Muscle of leg (tissue), 16 donors: Measurements from ENCODE around the gene SOCS1. TPM values are rescaled to one million over a fixed set of nuclear protein-coding genes. Genes with fewer than 3 reads are reported as not detected.
"Not testable (repeated sequence)": the region's sequence is repeated elsewhere in the genome, so short reads cannot be mapped to it uniquely, and the experiment has no call there.

Experiments used
- DNase-seq: peaks from one replicate; pipeline ENCODE4 v3.0.0; 2013
- H3K27ac ChIP-seq: one replicate; pipeline ENCODE4 v1.5.1; 2013; ENCODE audit warnings: mild to moderate bottlenecking, low read length, control low read depth
- H3K27me3 ChIP-seq: one replicate; pipeline ENCODE4 v1.6.1; 2013; ENCODE audit warnings: low read length; ENCODE audit not compliant: control insufficient read depth, insufficient read depth
- H3K36me3 ChIP-seq: one replicate; pipeline ENCODE4 v1.6.1; 2013; ENCODE audit warnings: low read length; ENCODE audit not compliant: control insufficient read depth, insufficient read depth
- H3K4me1 ChIP-seq: one replicate; pipeline ENCODE4 v1.6.1; 2013; ENCODE audit warnings: low read length; ENCODE audit not compliant: control insufficient read depth, insufficient read depth
- H3K4me3 ChIP-seq: one replicate; pipeline ENCODE4 v1.5.1; 2013; ENCODE audit warnings: low read length, control low read depth
- H3K9me3 ChIP-seq: replicated peaks from 2 replicates; pipeline ENCODE4 v1.6.1; 2013; ENCODE audit warnings: low read depth, low read length; ENCODE audit not compliant: control insufficient read depth
- WGBS: methylation state at CpG from one replicate; pipeline ENCODE4 v1.1.5; 2013; ENCODE audit warnings: missing lambda C conversion rate; ENCODE audit not compliant: insufficient coverage; 5-methylcytosine and 5-hydroxymethylcytosine counted together
- long read RNA-seq, 11 donors: transcript quantifications; one replicate each; lab custom pipeline, GENCODE V29; 2026
- polyA plus RNA-seq, 8 donors: library from polyadenylated mRNA; unstranded; fragments of 120-200 nt; gene quantifications; one replicate each; pipeline versions ENCODE4 v1.2.1 to v1.2.3, GENCODE V29; 2013; ENCODE audit warnings: inconsistent platforms in 1 of 8, low replicate concordance in 1 of 8; ENCODE audit not compliant: insufficient read length in 8 of 8, insufficient read depth in 1 of 8
- total RNA-seq: library from RNA; stranded (reverse); fragments of 120-200 nt; gene quantifications from one replicate; pipeline ENCODE4 v1.2.4, GENCODE V29; 2013

The SOCS1 gene
- total RNA-seq, result 0.89 TPM
- 1 to 10 TPM; 1.3 to 5.3 (median 2.8) TPM for polyA plus RNA-seq
- long read RNA-seq, donor 1, result 0 reads
- long read RNA-seq, donor 2, partial matches to known transcripts, result 0 of 2 reads
- long read RNA-seq, donor 2, other reads (novel, unspliced or antisense), result 0 of 2 reads
- long read RNA-seq, donor 3, partial matches to known transcripts, result 0 of 3 reads
- long read RNA-seq, donor 3, other reads (novel, unspliced or antisense), result 0 of 3 reads
- long read RNA-seq, donor 4, transcript SOCS1-201 (2 exons, 1,225 nt), result major isoform, 5 of 7 reads
- long read RNA-seq, donor 4, partial matches to known transcripts, result 0 of 7 reads
- long read RNA-seq, donor 4, other reads (novel, unspliced or antisense), result 0 of 7 reads
- long read RNA-seq, donor 5, transcript SOCS1-201 (2 exons, 1,225 nt), result major isoform, 6 of 6 reads
- long read RNA-seq, donor 5, partial matches to known transcripts, result 0 of 6 reads
- long read RNA-seq, donor 5, other reads (novel, unspliced or antisense), result 0 of 6 reads
- long read RNA-seq, donor 6, partial matches to known transcripts, result 0 of 6 reads
- long read RNA-seq, donor 6, other reads (novel, unspliced or antisense), result 0 of 6 reads
- long read RNA-seq, donor 7, partial matches to known transcripts, result 0 of 2 reads
- long read RNA-seq, donor 7, other reads (novel, unspliced or antisense), result 0 of 2 reads
- long read RNA-seq, donor 8, partial matches to known transcripts, result 0 of 2 reads
- long read RNA-seq, donor 8, other reads (novel, unspliced or antisense), result 0 of 2 reads
- long read RNA-seq, donor 9, partial matches to known transcripts, result 0 of 5 reads
- long read RNA-seq, donor 9, other reads (novel, unspliced or antisense), result 0 of 5 reads
- long read RNA-seq, donor 10, transcript SOCS1-201 (2 exons, 1,225 nt), result major isoform, 5 of 7 reads
- long read RNA-seq, donor 10, partial matches to known transcripts, result 0 of 7 reads
- long read RNA-seq, donor 10, other reads (novel, unspliced or antisense), result 0 of 7 reads
- long read RNA-seq, donor 11, partial matches to known transcripts, result 0 of 4 reads
- long read RNA-seq, donor 11, other reads (novel, unspliced or antisense), result 0 of 4 reads

GRCh38 chr16:11255737-11256660 is at the start of gene SOCS1:
TSS of gene SOCS1 (minus strand) at chr16:11256204. CDS start at chr16:11255478, 726 bp downstream.
- peak within 1 kb of the TSS; percentile 96 for H3K27ac ChIP-seq
- peaks cover 14% of the 10 kb centered on the region for H3K27me3 ChIP-seq
- under 1% methylated on average over 98 of the region's 100 CpGs for WGBS
- peaks cover 3% of the 10 kb centered on the region for H3K36me3 ChIP-seq
- peak within 1 kb of the TSS; percentile 72 for H3K4me3 ChIP-seq
- no peaks in the 10 kb centered on the region for H3K9me3 ChIP-seq
- peak; percentile 95 for DNase-seq
- peaks cover 29% of the 10 kb centered on the region for H3K4me1 ChIP-seq

GRCh38 chr16:11303405-11304138 is 47.6 kb upstream of the SOCS1 start:
- no peaks in the 10 kb centered on the region for H3K36me3 ChIP-seq
- no peak for DNase-seq
- no peaks in the 10 kb centered on the region for H3K9me3 ChIP-seq
- no peaks in the 10 kb centered on the region for H3K4me1 ChIP-seq
- WGBS, result 63% methylated on average over 18 of the region's 18 CpGs
- no peak overlapping the region for H3K4me3 ChIP-seq
- no peaks in the 10 kb centered on the region for H3K27me3 ChIP-seq
- H3K27ac ChIP-seq, result no peak overlapping the region

- Histone ChIP-seq H3K27ac (no peak overlapping the region), H3K4me1 (no peaks in the 10 kb centered on the region), H3K36me3 (no peaks in the 10 kb centered on the region), H3K9me3 (no peaks in the 10 kb centered on the region), H3K27me3 (no peaks in the 10 kb centered on the region), H3K4me3 (no peak overlapping the region)
- no peak for DNase-seq
- WGBS, result 0% methylated on average over 1 of the region's 4 CpGs
Measured at GRCh38 chr16:11302977-11303376, 47.0 kb upstream of the SOCS1 start.

GRCh38 chr16:11301645-11302501 is 45.9 kb upstream of the SOCS1 start:
- peaks cover 11% of the 10 kb centered on the region for H3K4me1 ChIP-seq
- WGBS, result 100% methylated on average over 1 of the region's 4 CpGs
- no peaks in the 10 kb centered on the region for H3K27me3 ChIP-seq
- no peak overlapping the region for H3K4me3 ChIP-seq
- H3K27ac ChIP-seq, result no peak overlapping the region
- DNase-seq, result no peak
- no peaks in the 10 kb centered on the region for H3K36me3 ChIP-seq
- H3K9me3 ChIP-seq, result no peaks in the 10 kb centered on the region

GRCh38 chr16:11300560-11300892 is 44.5 kb upstream of the SOCS1 start:
- WGBS, result 82% methylated on average over 3 of the region's 7 CpGs
- Histone ChIP-seq H3K36me3 (no peaks in the 10 kb centered on the region), H3K27ac (no peak overlapping the region), H3K4me3 (no peak overlapping the region), H3K9me3 (no peaks in the 10 kb centered on the region), H3K27me3 (no peaks in the 10 kb centered on the region), H3K4me1 (peaks cover 16% of the 10 kb centered on the region)
- DNase-seq, result no peak

GRCh38 chr16:11299865-11300559 is 44.0 kb upstream of the SOCS1 start:
- no peaks in the 10 kb centered on the region for H3K36me3 ChIP-seq
- peaks cover 16% of the 10 kb centered on the region for H3K4me1 ChIP-seq
- WGBS, result 66% methylated on average over 4 of the region's 6 CpGs
- no peak overlapping the region for H3K27ac ChIP-seq
- no peaks in the 10 kb centered on the region for H3K9me3 ChIP-seq
- DNase-seq, result no peak
- no peak overlapping the region for H3K4me3 ChIP-seq
- H3K27me3 ChIP-seq, result no peaks in the 10 kb centered on the region

GRCh38 chr16:11298950-11299547 is 43.0 kb upstream of the SOCS1 start:
- DNase-seq, result not testable (repeated sequence)
- 79% methylated on average over 8 of the region's 13 CpGs for WGBS

More at GRCh38 chr16:11298950-11299547, 43.0 kb upstream of the SOCS1 start:
- H3K27ac ChIP-seq, H3K4me3 ChIP-seq, H3K36me3 ChIP-seq, H3K27me3 ChIP-seq, H3K9me3 ChIP-seq: not testable (repeated sequence)
- H3K4me1 ChIP-seq, result peaks cover 16% of the 10 kb centered on the region
